ENCODE results near the gene UGT1A7.

DNA sequence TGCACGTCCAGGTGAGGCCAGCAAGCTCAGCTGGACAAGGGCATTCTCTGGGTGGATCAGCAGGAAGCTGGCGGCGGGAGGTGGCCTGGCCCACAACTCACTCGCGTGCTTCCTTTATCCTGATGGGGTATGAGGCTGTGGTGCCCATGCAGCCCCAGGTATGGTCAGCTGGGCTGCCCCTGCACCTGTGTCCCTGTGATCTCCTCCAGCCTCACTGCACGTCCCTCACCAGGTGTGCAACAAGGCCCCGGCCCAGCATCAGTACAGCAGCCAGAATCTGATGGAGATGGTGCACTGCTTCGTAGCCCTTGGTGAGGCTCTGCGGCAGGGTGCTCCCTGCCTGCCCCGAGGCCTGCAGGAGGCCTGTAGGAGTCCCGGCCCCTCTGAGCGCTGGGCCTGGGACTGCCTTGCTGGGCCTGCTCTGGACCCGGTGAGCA is 114.1 kb downstream of the UGT1A7 start:
- TF ChIP-seq, protein P1, sequence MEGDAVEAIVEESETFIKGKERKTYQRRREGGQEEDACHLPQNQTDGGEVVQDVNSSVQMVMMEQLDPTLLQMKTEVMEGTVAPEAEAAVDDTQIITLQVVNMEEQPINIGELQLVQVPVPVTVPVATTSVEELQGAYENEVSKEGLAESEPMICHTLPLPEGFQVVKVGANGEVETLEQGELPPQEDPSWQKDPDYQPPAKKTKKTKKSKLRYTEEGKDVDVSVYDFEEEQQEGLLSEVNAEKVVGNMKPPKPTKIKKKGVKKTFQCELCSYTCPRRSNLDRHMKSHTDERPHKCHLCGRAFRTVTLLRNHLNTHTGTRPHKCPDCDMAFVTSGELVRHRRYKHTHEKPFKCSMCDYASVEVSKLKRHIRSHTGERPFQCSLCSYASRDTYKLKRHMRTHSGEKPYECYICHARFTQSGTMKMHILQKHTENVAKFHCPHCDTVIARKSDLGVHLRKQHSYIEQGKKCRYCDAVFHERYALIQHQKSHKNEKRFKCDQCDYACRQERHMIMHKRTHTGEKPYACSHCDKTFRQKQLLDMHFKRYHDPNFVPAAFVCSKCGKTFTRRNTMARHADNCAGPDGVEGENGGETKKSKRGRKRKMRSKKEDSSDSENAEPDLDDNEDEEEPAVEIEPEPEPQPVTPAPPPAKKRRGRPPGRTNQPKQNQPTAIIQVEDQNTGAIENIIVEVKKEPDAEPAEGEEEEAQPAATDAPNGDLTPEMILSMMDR (IDR thresholded peaks at IDR 0.05; ENCODE audit: low read length): no peak
- TF ChIP-seq EZH2 (IDR thresholded peaks at IDR 0.05; ENCODE audit: borderline replicate concordance, low read length): no peak
